HG02943 (cell line): ENCODE results near the gene HPS3.
"Not testable (repeated sequence)": the region's sequence is repeated elsewhere in the genome, so short reads cannot be mapped to it uniquely, and the experiment has no call there.

Experiments
- ATAC-seq: cut with Tn5 transposase; IDR thresholded peaks from one replicate; pipeline ENCODE4 v1.9.1; 2021; ENCODE audit warnings: mild to moderate bottlenecking, low read depth, moderate library complexity; ENCODE audit not compliant: unreplicated experiment

The HPS3 gene

GRCh38 chr3:149129326-149130205 lies at the start of gene HPS3:
HPS3 (plus strand) TSS chr3:149129638; CDS start chr3:149129724, 86 bp downstream.
- peak; percentile 88 for ATAC-seq

GRCh38 chr3:149080011-149080698 lies 49.3 kb upstream of the HPS3 start:
- no peak for ATAC-seq

GRCh38 chr3:149080699-149081091 lies 48.7 kb upstream of the HPS3 start:
- ATAC-seq: no peak

GRCh38 chr3:149081772-149082171 lies 47.7 kb upstream of the HPS3 start:
- ATAC-seq: no peak

GRCh38 chr3:149085828-149086231 lies 43.6 kb upstream of the HPS3 start:
- ATAC-seq: peak; percentile 25

- peak; percentile 100 for ATAC-seq
Observed at GRCh38 chr3:149086232-149086988, 43.0 kb upstream of the HPS3 start, which contains the start of gene HLTF. HLTF (minus strand) TSS chr3:149086533; CDS start chr3:149086336, 197 bp downstream.

GRCh38 chr3:149087208-149087607 lies 42.2 kb upstream of the HPS3 start:
- ATAC-seq: no peak

GRCh38 chr3:149089395-149089794 lies 40.0 kb upstream of the HPS3 start:
- ATAC-seq: no peak

- no peak for ATAC-seq
Observed at GRCh38 chr3:149090461-149090860, 39.0 kb upstream of the HPS3 start.

- ATAC-seq: no peak
Observed at GRCh38 chr3:149090907-149091306, 38.5 kb upstream of the HPS3 start.

GRCh38 chr3:149091983-149092382 lies 37.5 kb upstream of the HPS3 start:
- no peak for ATAC-seq

- ATAC-seq: no peak
Observed at GRCh38 chr3:149095487-149095886, 34.0 kb upstream of the HPS3 start.

- ATAC-seq: not testable (repeated sequence)
Observed at GRCh38 chr3:149097987-149098386, 31.5 kb upstream of the HPS3 start.

- ATAC-seq: no peak
Observed at GRCh38 chr3:149101154-149101553, 28.3 kb upstream of the HPS3 start.

GRCh38 chr3:149101641-149102040 lies 27.8 kb upstream of the HPS3 start:
- ATAC-seq: no peak

- no peak for ATAC-seq
Observed at GRCh38 chr3:149104484-149104883, 25.0 kb upstream of the HPS3 start.

- no peak for ATAC-seq
Observed at GRCh38 chr3:149114458-149114857, 15.0 kb upstream of the HPS3 start.

GRCh38 chr3:149115114-149115513 lies 14.3 kb upstream of the HPS3 start:
- no peak for ATAC-seq

- ATAC-seq: no peak
Observed at GRCh38 chr3:149118724-149119123, 10.7 kb upstream of the HPS3 start.

GRCh38 chr3:149119466-149119865 lies 10.0 kb upstream of the HPS3 start:
- no peak for ATAC-seq
